Measurements from ENCODE around the gene TRIP10.

- TF ChIP-seq CTCF (conservative IDR thresholded peaks at IDR 0.05; ENCODE audit: low read depth, low read length) = no peak
- no peak for TF ChIP-seq POLR2A (IDR thresholded peaks at IDR 0.05; ENCODE audit: low read depth, low read length)
- TF ChIP-seq RCOR1 (IDR thresholded peaks at IDR 0.05; ENCODE audit: insufficient replicate concordance, low read length) = no peak
- no peak for TF ChIP-seq MXI1 (IDR thresholded peaks at IDR 0.05; ENCODE audit: borderline replicate concordance, low read depth, low read length)
- no peak for TF ChIP-seq FOS (IDR thresholded peaks at IDR 0.05; ENCODE audit: low read depth, low read length)
- no peak for TF ChIP-seq CHD1 (IDR thresholded peaks at IDR 0.05; ENCODE audit: low read depth, low read length)
- TF ChIP-seq RAD21 (IDR thresholded peaks at IDR 0.05; ENCODE audit: low read length) = no peak
Observed at GRCh38 chr19:6738787-6739389, 592 bp upstream of the TRIP10 start.
